ENCODE measurements around the gene NPHP1.
A peak's percentile ranks its signal among the peaks of the same experiment; 100 is the strongest.
"Not testable (repeated sequence)": the region's sequence is repeated elsewhere in the genome, so short reads cannot be mapped to it uniquely, and the experiment has no call there.

Gene NPHP1

DNA sequence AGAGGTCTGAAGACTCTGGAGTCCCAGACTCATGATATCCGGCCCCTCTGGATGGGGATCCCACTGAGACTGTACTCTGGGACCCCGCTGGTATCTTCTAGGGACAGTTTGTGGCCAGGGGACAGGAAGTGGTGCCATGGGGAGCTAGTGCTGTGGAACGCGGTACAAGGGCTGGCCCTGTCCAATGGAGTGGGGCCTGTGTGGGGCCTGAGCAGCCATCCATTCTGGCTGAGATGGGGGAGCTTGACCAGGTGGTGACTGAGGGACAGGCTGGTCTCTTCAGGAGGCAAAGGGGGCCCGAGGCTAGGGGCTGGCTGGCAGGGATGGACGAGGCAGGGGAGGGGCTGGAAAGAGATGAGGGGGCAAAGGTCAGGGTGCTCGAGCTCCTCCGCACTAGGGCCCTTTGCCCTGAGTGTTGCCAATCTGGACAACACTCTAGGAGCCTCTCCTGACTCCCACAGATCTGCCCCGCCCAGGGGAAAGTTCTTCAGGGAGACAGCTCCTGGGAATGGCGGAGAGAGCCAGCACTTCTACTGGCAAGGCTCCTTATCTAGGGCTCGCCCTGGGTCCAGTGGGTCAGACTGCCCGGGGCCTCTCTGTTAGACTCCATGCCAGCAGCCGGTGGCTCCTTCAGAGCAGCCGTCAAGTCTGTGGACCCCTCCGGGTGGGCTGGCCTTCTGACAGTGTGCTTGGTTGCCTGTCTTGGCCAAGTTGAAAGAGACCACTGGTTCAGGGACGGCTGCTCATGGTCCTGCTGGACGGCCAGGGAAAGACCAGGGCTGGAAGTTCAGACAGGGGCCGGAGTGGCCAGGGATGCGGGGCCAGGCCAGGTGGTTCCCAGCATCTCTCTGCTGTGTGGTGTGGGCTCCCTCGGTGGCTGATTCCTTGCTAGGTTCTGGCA, 101.5 kb downstream of the NPHP1 start:
- no peak for DNase-seq (ENCODE audit: low spot score)

DNA sequence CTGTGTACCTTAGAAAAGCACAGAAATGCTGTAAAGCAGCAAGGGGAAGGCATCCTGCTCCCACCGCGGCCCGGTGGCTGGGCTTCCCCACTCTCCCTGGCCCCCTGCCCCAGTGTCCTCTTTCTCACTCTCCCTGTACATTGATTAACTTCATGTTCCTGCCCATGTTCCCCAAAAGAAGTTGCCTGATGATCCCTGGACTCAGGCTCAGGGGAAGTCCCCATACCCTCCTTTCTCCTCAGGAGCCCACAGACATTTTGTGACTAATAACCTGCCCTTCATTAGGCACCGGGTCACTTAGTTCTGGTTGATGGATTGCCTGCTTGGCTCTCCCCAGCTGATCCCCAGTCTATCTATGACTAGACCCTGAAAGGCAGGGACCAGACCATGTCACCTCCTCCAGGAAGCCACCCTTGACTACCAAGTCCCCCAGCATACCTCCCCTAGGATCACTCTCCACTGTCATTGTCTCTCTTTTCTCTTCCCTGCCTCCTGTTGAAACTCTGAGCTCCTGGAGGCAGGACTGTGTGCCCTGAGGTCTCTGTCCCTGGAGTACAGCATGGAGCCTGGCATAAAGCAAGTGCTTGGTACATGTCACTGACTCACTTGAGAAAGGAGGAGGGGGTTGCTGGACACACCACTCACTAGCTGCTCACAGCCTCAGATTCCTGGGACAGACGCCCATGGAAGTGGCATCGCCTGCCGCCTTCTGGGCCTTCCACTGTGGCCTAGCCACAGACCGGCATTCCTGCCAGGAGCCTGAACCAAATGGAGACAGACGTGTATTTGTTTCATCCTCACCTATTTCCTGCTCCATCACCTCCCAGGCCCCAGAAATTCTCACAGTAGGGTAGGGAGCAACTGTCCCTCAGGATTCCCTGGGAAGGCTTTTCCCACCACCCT, 102.7 kb downstream of the NPHP1 start:
- no peak for DNase-seq (ENCODE audit: low spot score)

DNA sequence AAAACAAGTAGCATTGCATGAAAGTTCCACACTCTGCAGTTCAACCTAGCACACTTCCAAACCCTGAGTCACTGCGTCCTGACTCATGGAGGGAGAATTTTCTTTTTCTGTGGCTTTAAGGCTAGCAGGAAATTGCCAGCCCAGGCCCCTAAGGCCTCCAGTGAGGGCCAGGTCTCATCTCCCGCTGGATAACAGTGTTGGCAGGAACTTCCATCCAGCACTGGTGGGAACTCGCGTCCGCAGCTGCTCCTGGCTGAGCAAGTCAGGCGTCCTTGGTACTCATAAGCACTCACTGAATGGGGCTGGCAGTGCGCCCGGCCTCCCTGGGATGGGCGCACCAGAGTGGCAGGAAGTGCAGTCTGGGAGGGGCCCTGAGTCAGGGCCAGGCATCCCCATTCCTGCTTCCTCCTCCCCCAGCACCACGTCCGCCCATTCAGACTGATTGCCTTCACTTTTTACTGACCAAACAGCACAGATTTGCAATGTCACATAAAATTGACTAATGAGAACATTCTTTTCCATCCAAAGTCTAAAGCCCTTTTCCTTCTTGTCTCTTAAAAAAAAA, 103.5 kb downstream of the NPHP1 start:
- peak; percentile 76 for DNase-seq (ENCODE audit: low spot score)

DNA sequence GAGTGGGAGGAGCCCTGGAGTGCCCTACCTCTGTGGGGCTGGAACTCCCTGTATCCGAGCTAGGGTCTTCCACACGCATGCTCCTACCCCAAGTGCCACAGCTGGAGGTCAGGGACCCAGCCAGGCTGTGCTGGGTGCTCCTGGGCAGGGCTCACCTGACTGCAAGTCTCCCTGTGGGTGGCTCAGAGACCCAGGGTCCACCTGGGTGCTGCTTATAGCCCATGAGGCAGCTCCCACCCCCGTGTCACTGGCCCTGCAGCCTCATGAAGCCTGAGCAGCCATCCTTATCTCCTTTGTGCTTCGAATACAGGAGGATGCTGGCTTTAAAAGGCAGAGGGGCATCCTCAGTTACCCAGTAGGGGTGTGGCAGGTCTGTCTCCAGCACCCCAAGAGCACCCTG, 103.9 kb downstream of the NPHP1 start:
- not testable (repeated sequence) for DNase-seq (ENCODE audit: low spot score)

DNA sequence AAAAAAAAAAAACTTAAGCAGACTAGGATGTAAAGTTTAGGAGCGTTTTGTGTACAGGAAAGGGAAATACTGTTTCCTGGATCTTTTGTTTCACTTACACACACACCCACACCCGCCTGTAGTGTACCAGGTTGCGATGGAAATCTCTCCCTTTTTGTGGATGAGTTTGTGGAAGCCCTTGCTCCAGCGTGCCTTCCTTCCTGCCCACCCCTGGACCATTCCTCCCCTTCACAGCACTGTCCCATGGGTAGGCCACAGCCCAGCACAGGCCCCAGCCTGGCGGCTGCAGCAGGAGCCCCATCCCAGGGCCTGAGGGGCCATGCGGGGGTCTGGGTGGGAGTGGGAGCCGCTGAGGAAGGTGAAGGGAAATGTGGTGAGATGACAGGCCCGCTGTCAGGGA, 104.3 kb downstream of the NPHP1 start:
- no peak for DNase-seq (ENCODE audit: low spot score)

DNA sequence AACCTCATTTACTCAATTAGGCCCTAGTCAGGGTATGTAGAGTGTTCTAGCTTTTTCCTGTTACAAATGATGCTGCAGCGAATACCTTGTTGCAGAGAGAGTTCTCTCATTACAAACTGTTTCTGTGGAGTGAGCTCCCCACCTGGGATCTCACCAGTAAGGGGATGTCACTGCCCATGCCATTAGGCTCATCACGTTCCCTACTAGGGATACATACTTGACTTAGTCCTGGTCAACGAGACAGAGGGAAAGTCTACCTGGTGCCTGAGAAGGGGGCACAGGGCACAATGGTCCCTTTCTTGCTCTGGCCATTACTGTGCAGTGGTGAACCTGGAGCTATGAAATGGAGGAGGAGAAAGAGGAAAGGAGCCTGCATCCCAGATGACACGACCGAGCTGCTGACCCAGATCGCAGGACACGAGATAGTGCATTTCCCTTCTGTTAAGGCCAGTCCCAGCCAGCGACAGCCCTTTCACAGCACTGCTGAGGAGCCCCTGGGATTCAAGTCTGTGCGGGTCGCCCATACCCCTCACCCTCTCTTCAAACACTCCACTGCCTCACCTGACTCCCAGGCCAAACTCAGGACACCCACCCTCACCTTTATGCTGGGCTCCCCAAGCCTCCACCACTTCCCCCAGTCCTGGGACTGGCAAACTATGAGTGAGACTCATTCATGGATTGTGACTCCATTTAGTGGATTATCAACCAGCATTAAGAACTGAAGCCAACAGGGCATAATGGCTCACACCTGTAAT, 105.2 kb downstream of the NPHP1 start:
- no peak for DNase-seq (ENCODE audit: low spot score)

DNA sequence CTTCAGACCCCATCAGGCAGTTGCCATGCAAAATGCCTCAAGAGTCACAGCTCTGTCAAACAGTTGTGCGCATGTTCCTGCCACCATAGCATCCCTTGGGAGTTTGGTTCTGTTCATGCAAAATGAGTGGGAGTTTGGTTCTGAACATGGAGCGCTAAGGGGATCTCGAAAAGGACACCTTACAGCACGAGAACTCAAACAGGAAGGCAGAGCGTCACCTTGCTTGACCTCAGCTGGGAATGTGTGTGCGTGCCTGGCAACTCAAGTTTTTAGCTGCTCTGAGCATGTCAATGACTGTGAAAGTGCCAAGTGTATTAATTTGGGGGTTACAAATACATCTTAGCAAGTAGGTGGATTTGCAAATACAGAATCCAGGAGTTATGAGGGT, 105.8 kb downstream of the NPHP1 start:
- no peak for DNase-seq (ENCODE audit: low spot score)

DNA sequence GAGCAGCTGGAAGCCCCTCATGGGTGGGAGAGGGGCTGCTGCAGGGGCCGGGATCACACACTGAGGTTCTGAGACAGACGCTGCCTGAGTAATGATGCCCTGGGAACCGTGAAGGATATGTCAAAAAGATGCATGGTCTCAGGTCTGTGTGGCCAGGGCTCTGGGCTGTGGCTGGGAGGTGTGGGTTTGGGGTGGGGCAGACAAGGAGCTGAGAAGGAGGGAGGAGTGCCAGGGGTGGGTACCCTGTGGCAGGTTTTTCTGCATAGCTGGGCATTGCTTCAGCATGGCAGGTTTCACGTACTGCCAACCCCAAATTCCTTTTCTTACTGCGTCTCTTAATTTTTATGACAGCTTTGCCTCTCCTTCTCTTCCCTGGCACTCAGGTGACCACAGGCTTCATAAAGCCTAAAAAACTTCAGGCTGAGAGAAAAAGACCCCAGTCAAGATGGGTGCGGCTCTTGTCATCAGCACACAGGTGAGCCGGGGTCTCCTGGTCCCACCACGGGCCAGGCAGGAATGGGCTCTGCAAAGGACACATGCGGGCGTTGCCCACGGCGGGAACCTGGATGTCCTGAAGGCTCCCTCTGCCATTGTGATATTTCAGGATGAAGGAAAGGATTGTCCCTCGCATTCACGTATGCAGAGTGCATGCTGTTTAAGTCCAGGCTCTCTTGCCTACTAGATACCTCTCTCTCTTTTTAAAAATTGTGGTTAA, 107.2 kb downstream of the NPHP1 start:
- no peak for DNase-seq (ENCODE audit: low spot score)

DNA sequence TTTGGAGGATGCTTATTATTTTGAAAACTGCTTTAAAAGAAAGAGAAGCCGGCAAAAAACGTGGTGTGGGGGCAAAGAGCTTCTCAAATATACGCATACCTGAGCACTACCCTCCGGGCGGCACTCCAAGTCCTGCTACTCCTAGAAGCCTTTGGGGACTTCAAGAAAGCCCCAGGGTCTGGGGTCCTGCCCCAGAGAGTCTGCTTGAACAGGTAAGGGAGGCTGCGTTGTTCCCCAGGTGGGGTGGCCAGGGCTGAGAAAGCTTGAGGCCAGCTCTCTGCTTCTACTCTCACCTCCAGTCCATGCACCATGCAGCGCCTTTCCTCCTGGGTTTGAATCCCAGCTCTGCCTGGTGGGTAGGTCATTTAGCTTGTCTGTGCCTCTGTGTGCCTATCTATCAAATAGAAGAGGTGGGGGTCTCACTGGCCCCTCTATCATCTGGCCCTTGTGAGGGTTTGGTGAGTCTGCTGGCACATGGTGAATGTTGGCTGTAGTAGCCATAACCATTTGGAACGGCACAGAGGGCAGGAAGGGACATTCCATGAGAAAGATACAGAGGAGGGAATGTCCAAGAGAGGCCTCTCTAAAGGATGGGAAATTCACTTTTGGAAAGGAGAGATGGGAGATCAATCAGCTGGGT, 108.7 kb downstream of the NPHP1 start:
- DNase-seq (ENCODE audit: low spot score) = no peak

DNA sequence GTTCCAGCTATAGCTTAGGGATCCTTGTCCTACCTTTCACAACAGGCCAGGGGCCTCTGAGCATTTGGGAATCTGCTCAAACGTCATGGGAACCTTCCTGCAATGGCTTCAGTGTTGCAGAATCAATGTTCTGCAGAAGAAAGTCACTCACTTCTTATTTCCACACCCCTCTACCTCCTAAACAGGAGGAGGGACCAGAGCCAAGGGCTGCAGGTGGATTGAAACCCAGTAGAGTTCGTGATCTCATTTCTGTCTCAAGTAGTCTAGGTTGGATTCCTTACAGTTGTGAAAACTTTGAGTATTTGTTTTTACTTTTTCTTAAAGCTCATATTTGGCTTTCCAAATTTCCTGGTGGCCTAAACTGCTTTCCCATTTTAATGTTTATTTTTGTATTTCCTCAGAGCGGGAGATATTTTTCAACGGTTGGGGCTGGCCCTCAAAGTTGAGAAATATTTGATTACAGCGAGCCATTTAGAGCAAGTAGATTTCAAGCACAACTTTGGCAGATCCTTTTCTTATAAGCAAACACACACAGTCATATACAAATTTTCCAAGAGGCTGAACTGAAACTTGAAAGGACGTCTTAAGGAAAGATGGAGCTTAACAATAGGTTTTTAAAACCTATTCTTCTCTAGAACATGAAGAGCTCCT, 109.8 kb downstream of the NPHP1 start:
- DNase-seq (ENCODE audit: low spot score) = not testable (repeated sequence)

DNA sequence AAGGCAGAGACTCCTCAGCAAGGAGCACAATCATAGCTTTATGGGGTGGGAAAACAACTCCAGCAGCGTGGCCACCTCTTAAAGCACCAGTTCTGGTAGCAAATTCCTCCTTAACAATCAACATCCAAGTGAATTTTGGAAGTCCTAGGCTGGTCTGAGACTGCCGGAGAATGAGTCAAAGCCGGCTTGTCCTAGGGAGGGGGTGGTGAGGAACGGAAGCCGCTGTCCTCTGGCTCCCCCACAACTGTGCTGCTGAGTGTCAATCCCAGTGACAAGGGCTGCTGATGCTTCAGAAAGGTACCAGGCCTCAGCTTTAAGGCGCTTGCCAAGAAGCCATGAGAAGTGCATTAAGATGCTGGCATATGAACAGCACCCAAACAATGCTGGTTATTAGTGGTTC, 110.9 kb downstream of the NPHP1 start:
- not testable (repeated sequence) for DNase-seq (ENCODE audit: low spot score)

DNA sequence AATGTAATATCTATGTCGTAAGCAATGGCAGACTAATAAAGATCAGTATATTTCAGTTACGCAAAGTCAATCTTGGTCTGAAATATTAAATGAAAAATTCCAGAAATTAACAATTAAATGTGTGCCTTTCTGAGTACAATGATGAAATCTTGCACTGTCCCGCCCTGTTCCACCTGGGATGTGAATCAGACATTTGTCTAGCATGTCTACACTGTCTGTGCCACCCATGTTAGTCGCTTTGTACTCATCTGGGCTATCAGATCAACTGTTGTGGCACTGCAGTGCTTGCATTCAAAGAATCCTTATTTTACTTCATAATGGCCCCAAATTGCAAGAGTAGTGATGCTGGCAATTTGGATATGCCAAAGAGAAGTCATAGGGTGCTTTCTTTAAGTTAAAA, 114.6 kb downstream of the NPHP1 start:
- DNase-seq (ENCODE audit: low spot score) = not testable (repeated sequence)

DNA sequence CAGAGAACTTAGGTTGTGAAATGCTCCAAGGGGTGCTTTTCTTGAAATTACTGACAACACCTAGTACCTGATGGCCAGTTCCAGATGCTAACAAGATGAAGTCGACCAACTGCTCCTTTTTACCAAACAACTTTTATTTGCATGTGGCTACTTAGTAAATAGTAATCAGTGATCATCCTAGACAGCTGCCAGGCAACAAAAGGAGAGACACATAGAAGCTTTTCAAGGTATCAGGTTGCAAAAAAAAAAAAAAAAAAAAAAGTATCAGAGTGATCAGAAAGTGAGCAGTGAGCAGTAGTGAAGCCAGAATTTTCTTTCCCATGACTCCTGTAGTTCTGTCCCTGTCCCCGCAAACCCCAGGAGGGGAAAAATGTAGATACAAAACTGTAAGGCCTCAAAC, 121.1 kb downstream of the NPHP1 start:
- DNase-seq (ENCODE audit: low spot score) = not testable (repeated sequence)

DNA sequence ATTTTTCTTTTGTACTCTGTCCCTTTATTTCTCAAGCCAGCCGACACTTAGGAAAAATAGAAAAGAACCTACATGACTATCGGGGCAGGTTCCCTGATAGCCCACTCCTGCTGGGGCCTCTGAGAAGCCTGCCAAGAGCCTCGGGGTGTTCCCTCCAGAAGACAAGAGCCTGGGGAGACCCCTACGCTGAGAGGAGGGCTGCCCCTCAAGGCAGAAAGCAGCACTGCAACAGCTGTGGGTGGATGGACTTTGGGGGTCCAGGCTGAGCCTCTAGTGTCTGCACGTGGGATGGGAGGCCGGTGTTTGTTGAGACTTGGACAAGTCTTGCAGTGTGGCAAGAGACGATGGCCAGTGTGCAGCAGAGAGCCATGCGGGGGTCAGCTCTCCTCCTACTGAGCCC, 121.7 kb downstream of the NPHP1 start:
- DNase-seq (ENCODE audit: low spot score) = not testable (repeated sequence)

DNA sequence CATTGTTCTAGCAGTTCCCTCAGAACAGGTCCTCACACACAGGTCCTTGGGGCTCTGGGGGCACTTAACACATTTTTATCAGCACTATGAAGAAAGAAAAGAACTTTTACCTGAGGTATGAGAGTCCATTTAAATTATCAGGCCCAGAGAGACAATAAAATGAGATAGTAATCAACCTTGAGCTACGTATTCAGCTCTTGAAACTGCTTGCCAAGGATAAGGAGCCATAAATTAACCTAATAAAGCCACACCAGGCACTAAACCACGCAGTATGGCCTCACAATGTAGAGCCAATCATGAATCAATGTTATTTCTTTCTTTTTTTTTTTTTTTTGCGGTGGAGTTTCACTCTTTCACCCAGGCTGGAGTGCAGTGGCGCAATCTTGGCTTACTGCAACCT, 126.7 kb downstream of the NPHP1 start:
- DNase-seq (ENCODE audit: low spot score) = not testable (repeated sequence)

DNA sequence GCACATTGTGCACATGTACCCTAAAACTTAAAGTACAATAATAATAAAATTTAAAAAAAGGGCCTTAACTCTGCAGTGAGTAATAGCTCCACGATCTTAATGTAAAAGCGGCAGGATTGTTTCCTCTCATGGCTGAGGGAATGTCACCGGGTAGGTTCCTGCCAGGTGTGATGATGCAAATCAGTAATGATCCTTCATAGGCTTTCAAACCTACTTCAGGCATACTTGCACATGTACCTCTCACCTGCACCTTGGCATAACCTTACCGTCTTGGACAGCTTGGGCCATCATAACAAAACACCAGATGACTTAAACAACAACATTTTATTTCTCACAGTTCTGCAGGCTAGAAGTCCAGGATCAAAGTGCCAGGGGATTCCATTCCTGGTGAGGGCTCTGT, 128.9 kb downstream of the NPHP1 start:
- DNase-seq (ENCODE audit: low spot score) = not testable (repeated sequence)
